ENCODE measurements around the gene PXYLP1.

Gene PXYLP1

DNA sequence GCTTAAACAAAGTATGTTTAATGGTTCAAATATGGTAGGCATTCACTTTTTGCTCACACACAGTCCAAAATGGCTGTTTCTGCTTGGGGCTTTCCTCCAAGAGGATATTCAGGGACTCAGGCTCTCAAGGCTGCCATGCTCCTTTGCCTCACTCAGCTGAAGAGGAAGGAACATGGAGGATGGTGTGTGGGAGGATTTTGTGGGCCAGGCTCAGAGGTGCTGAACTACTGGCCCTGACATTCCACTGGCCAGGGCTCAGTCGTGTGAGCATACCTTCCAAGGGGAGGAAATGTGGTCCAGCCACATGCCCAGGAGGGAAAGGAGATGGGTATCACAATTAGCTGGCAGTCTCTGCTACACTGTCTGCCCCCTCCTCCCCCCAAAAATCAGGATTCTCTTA lies 8.7 kb downstream of the PXYLP1 start:
- Histone ChIP-seq H3K4me2 (ENCODE audit: low read depth, low read length, poor library complexity, severe bottlenecking) (peak overlapping the region; percentile 50), H4K20me1 (ENCODE audit: insufficient read depth, low read length, poor library complexity, severe bottlenecking) (no peaks in the 10 kb centered on the region), H2AFZ (ENCODE audit: low read length) (no peak overlapping the region), H3K4me1 (ENCODE audit: insufficient read depth, low read length, poor library complexity, severe bottlenecking) (peaks cover 56% of the 10 kb centered on the region), H3K79me2 (ENCODE audit: insufficient read depth, low read length) (peaks cover 86% of the 10 kb centered on the region), H3K9me2 (replicated peaks; ENCODE audit: low read depth, low read length) (no peaks in the 10 kb centered on the region), H3K27me3 (ENCODE audit: insufficient read depth, low read length, poor library complexity, severe bottlenecking) (no peaks in the 10 kb centered on the region), H3K9me3 (ENCODE audit: insufficient read depth, low read depth, low read length) (no peaks in the 10 kb centered on the region), H3F3A (ENCODE audit: low read depth) (no peaks in the 10 kb centered on the region), H3K9ac (ENCODE audit: low read depth, low read length, poor library complexity, severe bottlenecking) (peak overlapping the region; percentile 21), H3K4me3 (ENCODE audit: low read length, poor library complexity, severe bottlenecking) (peak overlapping the region; percentile 35), H3K36me3 (ENCODE audit: insufficient read depth, low read length) (peaks cover 4% of the 10 kb centered on the region; the same call in 1 of the 2 replicates)
- no peak for TF ChIP-seq EZH2phosphoT487 (IDR thresholded peaks at IDR 0.05; ENCODE audit: borderline replicate concordance)
- TF ChIP-seq, protein P1, sequence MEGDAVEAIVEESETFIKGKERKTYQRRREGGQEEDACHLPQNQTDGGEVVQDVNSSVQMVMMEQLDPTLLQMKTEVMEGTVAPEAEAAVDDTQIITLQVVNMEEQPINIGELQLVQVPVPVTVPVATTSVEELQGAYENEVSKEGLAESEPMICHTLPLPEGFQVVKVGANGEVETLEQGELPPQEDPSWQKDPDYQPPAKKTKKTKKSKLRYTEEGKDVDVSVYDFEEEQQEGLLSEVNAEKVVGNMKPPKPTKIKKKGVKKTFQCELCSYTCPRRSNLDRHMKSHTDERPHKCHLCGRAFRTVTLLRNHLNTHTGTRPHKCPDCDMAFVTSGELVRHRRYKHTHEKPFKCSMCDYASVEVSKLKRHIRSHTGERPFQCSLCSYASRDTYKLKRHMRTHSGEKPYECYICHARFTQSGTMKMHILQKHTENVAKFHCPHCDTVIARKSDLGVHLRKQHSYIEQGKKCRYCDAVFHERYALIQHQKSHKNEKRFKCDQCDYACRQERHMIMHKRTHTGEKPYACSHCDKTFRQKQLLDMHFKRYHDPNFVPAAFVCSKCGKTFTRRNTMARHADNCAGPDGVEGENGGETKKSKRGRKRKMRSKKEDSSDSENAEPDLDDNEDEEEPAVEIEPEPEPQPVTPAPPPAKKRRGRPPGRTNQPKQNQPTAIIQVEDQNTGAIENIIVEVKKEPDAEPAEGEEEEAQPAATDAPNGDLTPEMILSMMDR (conservative IDR thresholded peaks at IDR 0.05; ENCODE audit: low read length): no peak

DNA sequence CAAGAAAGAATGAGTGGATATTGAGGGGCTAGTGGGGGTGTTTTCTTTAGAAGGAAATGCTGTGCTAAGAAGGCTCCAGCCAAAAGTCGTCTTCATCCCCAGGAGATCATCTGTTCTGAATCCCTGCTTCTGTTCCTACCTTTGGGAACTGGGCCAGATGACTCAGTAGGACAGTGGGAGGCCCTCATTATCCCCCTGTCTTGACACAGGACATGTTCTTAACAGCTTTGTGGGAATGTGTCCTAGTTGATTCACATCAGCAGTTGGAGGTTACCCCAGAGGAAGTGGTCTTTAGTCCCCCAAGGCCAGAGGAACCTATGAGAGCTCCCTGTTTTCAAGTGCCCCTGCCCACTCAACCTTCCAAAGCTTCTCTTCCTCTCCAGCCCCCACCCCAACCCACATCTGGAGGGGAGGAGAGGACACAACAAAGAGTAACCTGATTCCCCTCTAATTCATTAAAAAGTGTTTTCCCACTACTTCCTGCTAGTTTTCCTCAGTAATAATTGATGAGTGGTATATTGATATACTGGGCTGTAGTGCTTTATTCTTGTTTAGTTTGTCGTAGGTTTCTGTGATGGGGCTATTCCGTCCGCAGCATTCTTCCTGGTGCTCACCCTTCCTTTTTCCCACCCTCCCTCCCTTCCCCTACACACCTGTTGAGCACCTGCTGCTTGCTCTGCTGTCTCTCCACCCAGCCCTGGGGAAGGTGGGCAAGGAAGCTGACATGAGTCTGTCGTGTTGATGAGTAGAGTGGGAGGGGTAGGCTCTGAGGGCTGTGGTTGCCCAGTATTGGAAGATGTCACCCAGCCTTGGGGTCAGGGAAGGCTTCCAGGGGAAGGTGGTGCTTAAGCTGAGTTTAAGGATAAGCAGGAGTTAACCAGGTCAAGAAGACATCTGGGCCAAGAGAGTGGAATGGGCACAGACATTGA lies 9.3 kb downstream of the PXYLP1 start:
- H3K27me3 ChIP-seq (ENCODE audit: insufficient read depth, low read length, poor library complexity, severe bottlenecking): no peaks in the 10 kb centered on the region
- peaks cover 49% of the 10 kb centered on the region for H3K4me1 ChIP-seq (ENCODE audit: insufficient read depth, low read length, poor library complexity, severe bottlenecking)
- peak overlapping the region; percentile 35 for H3K4me3 ChIP-seq (ENCODE audit: low read length, poor library complexity, severe bottlenecking)
- H3K9ac ChIP-seq (ENCODE audit: low read depth, low read length, poor library complexity, severe bottlenecking): peak overlapping the region; percentile 21
- no peaks in the 10 kb centered on the region for H3F3A ChIP-seq (ENCODE audit: low read depth)
- H3K36me3 ChIP-seq (ENCODE audit: insufficient read depth, low read length): peaks cover 4% of the 10 kb centered on the region; the same call in 1 of the 2 replicates
- H2AFZ ChIP-seq (ENCODE audit: low read length): no peak overlapping the region
- no peaks in the 10 kb centered on the region for H3K9me2 ChIP-seq (replicated peaks; ENCODE audit: low read depth, low read length)
- H4K20me1 ChIP-seq (ENCODE audit: insufficient read depth, low read length, poor library complexity, severe bottlenecking): no peaks in the 10 kb centered on the region
- no peaks in the 10 kb centered on the region for H3K9me3 ChIP-seq (ENCODE audit: insufficient read depth, low read depth, low read length)
- peak overlapping the region; percentile 50 for H3K4me2 ChIP-seq (ENCODE audit: low read depth, low read length, poor library complexity, severe bottlenecking)
- TF ChIP-seq EZH2phosphoT487 (IDR thresholded peaks at IDR 0.05; ENCODE audit: borderline replicate concordance): no peak
- TF ChIP-seq, protein P1 (conservative IDR thresholded peaks at IDR 0.05; ENCODE audit: low read length): no peak
- peaks cover 86% of the 10 kb centered on the region for H3K79me2 ChIP-seq (ENCODE audit: insufficient read depth, low read length)

DNA sequence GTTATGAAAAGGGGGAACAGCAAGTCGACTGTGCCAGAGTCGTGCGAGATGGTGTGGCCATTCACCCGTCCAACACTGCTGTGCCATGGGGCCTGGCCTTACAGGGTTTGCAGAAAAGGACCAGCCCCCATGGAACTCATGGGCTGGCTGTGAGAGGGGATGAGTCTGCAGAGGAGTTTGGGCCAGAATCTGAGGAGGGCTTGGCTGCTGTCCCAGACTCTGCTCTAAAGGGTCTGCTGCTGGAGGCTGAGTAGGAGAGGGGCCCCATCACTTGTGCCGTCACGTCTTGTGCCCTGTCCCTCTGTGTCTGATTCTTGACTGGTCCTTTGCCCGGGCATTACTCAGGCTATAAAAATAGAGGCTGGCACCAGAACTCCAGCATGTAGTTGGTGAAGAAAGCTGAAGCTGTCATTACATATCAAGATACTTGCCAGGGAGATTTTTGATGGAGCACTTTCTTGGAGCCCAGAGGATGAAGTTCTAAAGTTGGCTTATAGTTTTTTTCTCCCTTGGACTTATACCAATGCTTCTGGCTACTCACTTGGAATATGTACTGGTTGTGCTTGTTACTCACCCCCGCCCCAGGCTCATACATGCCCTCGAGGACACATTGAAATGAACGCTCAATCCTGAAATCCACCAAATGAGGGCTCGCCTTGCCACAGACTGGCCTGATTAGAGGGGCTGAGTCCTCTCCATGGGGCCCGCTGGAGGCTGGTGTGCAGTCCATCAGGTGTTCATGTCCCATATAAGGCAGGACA lies 10.2 kb downstream of the PXYLP1 start:
- no peak overlapping the region for H3K4me3 ChIP-seq (ENCODE audit: low read length, poor library complexity, severe bottlenecking)
- no peak overlapping the region for H3K9ac ChIP-seq (ENCODE audit: low read depth, low read length, poor library complexity, severe bottlenecking)
- H4K20me1 ChIP-seq (ENCODE audit: insufficient read depth, low read length, poor library complexity, severe bottlenecking): no peaks in the 10 kb centered on the region

More for the DNA sequence above, 10.2 kb downstream of the PXYLP1 start:
- H3K79me2 ChIP-seq (ENCODE audit: insufficient read depth, low read length): peaks cover 90% of the 10 kb centered on the region
- H3K27me3 ChIP-seq (ENCODE audit: insufficient read depth, low read length, poor library complexity, severe bottlenecking): no peaks in the 10 kb centered on the region
- no peak overlapping the region for H3K4me2 ChIP-seq (ENCODE audit: low read depth, low read length, poor library complexity, severe bottlenecking)
- H3K36me3 ChIP-seq (ENCODE audit: insufficient read depth, low read length): peaks cover 4% of the 10 kb centered on the region; the same call in 1 of the 2 replicates
- no peaks in the 10 kb centered on the region for H3K9me2 ChIP-seq (replicated peaks; ENCODE audit: low read depth, low read length)
- H3F3A ChIP-seq (ENCODE audit: low read depth): no peaks in the 10 kb centered on the region
- no peaks in the 10 kb centered on the region for H3K9me3 ChIP-seq (ENCODE audit: insufficient read depth, low read depth, low read length)
- no peak overlapping the region for H2AFZ ChIP-seq (ENCODE audit: low read length)
- H3K4me1 ChIP-seq (ENCODE audit: insufficient read depth, low read length, poor library complexity, severe bottlenecking): peaks cover 41% of the 10 kb centered on the region
- no peak for TF ChIP-seq EZH2phosphoT487 (IDR thresholded peaks at IDR 0.05; ENCODE audit: borderline replicate concordance)
- TF ChIP-seq, protein P1 (conservative IDR thresholded peaks at IDR 0.05; ENCODE audit: low read length): no peak

All from Loucy (cell line).